Erythroblast (primary cell): ENCODE results near the gene TENT5A.

Source experiments
- GATA1 ChIP-seq: IDR thresholded peaks from 2 replicates; pipeline ENCODE4 v1.6.1; 2011; ENCODE audit warnings: low read depth, mild to moderate bottlenecking, control low read depth, low read length, moderate library complexity
- POLR2A ChIP-seq: IDR thresholded peaks from 2 replicates; pipeline ENCODE4 v1.6.1; 2011; ENCODE audit warnings: mild to moderate bottlenecking, low read length

DNA sequence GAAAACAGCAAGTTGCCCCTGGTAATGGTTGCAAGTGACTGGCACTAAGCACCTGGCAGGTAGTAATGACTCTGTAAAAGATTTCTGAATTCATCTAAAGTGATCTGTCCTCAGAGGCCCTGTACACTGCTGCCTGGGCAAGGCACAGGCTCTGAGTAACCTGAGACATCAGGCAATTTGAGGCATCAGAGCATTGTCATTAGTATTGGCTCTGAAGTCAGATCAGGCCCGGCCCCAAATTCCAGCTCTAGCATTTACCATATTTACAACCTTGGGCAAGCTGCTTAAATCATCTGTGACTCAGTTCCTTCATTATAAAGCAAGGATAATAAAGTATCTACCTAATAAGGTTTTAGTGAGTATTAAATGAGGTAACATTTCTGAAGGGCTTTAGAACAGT lies 17.3 kb upstream of the TENT5A start:
- TF ChIP-seq POLR2A (no peak), GATA1 (no peak)
